ENCODE measurements around the gene ERGIC3. TPM values are rescaled to one million over a fixed set of nuclear protein-coding genes. Genes with fewer than 3 reads are reported as not detected.
A peak's percentile ranks its signal among the peaks of the same experiment; 100 is the strongest.

ERGIC3 gene
- total and polyA plus RNA-seq, 10 of the 15 experiments (the other 5 are each of a cell fraction or from before 2014, with no cell fraction given) = 90.4 to 210 (median 139) TPM

DNA sequence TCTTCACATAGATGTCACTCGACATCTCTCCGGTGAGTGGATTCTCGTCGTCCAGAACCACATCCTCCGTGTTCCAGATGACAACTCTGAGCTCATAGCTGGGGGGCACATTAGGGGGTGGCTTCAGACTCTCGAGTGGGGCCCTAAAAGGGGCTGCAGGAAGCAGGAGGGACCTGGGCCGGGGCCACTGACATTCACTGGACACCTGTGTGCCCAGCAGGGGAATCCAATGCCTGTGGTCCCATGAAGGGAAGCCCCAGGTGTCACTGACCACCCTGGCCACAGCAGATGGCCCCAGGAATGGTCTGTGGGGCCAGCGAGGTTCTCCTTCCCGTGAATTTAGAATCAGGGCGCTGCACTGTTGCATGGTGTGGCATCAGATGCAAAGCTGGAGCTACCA, 18.7 kb downstream of the ERGIC3 start (continued):
- TF ChIP-seq TAF1 (IDR thresholded peaks at IDR 0.05; ENCODE audit: borderline replicate concordance, low read depth, low read length) = no peak

DNA sequence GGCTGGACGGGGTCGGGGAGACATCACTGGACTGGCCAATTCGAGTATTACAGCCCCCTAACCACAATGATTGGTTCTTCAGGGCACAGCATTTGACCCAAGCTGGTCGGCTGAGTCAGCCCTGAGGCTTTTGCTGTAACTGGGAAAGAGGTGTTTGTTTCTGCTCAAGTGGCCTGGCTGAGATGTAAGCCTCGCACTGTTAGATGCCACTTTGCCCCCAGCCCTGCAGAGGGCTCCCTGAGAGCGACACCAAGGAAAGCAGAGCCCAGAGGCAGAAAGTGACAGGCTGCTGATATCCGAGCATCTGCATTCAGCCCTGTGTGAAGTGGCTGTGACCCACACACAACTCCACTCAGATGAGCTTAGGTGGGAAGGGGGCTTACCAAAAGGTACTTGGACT, 19.4 kb downstream of the ERGIC3 start:
- Histone ChIP-seq H3K9ac (ENCODE audit: control insufficient read depth, insufficient read depth, low read length) (no peak overlapping the region), H3K4me1 (ENCODE audit: control insufficient read depth, insufficient read depth, low read length) (no peaks in the 10 kb centered on the region), H3K27ac (ENCODE audit: control insufficient read depth, insufficient read depth) (no peak overlapping the region), H3K4me3 (no peak overlapping the region), H3K9me3 (replicated peaks; ENCODE audit: control insufficient read depth, insufficient read depth, low read length) (no peaks in the 10 kb centered on the region), H2AFZ (ENCODE audit: control insufficient read depth, low read depth, low read length) (no peak overlapping the region), H3K79me2 (ENCODE audit: control insufficient read depth, insufficient read depth, low read length) (no peaks in the 10 kb centered on the region), H3K4me2 (ENCODE audit: control insufficient read depth, insufficient read depth) (no peak overlapping the region), H3K27me3 (replicated peaks in 1 of 2; ENCODE audit: control insufficient read depth in 2 of 2, insufficient read depth in 2 of 2, low read length in 1 of 2) (no peaks in the 10 kb centered on the region), H3K36me3 (ENCODE audit: control insufficient read depth in 2 of 2, insufficient read depth in 2 of 2, low read length in 1 of 2) (peaks cover 0 to 7% of the 10 kb centered on the region in 2 experiments; a peak in 2 of 4 replicates), H4K20me1 (ENCODE audit: control insufficient read depth, insufficient read depth) (no peaks in the 10 kb centered on the region)
- FAIRE-seq = no peak
- in situ Hi-C loops (cut with MboI) (no loop called here), intact Hi-C loops (cut with micrococcal nuclease; ENCODE audit: unreplicated experiment) (no loop called here)
- SMC1A ChIA-PET (ENCODE audit: uncharacterized antibody, unreplicated experiment) = no interaction called here
- POLR2A ChIA-PET = no interaction called here
- no TSS peak for BruUV-seq (replicated peaks)
- TF ChIP-seq STAT3 (IDR thresholded peaks at IDR 0.05; ENCODE audit: low read depth, low read length) (no peak), SMC3 (IDR thresholded peaks at IDR 0.05; ENCODE audit: borderline replicate concordance, low read length) (peak; percentile 33; the same call in 1 of the 2 replicates), JUNB (IDR thresholded peaks at IDR 0.05) (no peak), CHD2 (IDR thresholded peaks at IDR 0.05; ENCODE audit: borderline replicate concordance, low read depth, low read length) (no peak), RAD21 (IDR thresholded peaks at IDR 0.05; ENCODE audit: insufficient read depth, low read depth, low read length) (peak; percentile 72), ZNF274 (IDR thresholded peaks at IDR 0.05; ENCODE audit: insufficient read depth, insufficient read length) (no peak), MYB (IDR thresholded peaks at IDR 0.05; ENCODE audit: borderline replicate concordance, low read depth, low read length) (no peak), MYC (IDR thresholded peaks at IDR 0.05; ENCODE audit: insufficient read depth, insufficient read length, insufficient replicate concordance, low read length, severe bottlenecking) (no peak)
- TF ChIP-seq, protein P1, sequence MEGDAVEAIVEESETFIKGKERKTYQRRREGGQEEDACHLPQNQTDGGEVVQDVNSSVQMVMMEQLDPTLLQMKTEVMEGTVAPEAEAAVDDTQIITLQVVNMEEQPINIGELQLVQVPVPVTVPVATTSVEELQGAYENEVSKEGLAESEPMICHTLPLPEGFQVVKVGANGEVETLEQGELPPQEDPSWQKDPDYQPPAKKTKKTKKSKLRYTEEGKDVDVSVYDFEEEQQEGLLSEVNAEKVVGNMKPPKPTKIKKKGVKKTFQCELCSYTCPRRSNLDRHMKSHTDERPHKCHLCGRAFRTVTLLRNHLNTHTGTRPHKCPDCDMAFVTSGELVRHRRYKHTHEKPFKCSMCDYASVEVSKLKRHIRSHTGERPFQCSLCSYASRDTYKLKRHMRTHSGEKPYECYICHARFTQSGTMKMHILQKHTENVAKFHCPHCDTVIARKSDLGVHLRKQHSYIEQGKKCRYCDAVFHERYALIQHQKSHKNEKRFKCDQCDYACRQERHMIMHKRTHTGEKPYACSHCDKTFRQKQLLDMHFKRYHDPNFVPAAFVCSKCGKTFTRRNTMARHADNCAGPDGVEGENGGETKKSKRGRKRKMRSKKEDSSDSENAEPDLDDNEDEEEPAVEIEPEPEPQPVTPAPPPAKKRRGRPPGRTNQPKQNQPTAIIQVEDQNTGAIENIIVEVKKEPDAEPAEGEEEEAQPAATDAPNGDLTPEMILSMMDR (IDR thresholded peaks at IDR 0.05 in 2 of 3, conservative IDR thresholded peaks at IDR 0.05 in 1 of 3; ENCODE audit: control insufficient read depth in 2 of 3, extremely low read depth in 1 of 3, insufficient read depth in 1 of 3, low read depth in 3 of 3, low read length in 3 of 3) = peak; percentile 33 to 47 (median 46); a peak in 5 of 6 replicates
- peak; percentile 79 for ATAC-seq
- 40% methylated on average over 7 of the region's 7 CpGs for WGBS (ENCODE audit: insufficient coverage, insufficient replicate concordance, low lambda C conversion rate, missing lambda C conversion rate)
- CTCF ChIA-PET = no interaction called here
- RAD21 ChIA-PET (ENCODE audit: unreplicated experiment) = no interaction called here
- no peak for DNase-seq (ENCODE audit: low read depth, low spot score)

Data from GM12878 (cell line).